T-cell (primary cell): ENCODE data around the gene PRPF4. TPM values are rescaled to one million over a fixed set of nuclear protein-coding genes. Genes with fewer than 3 reads are reported as not detected.

Experiments used
- ATAC-seq, 4 experiments: fragments of 200-7000 bp in 3 of 4; fragments of 150-1000 bp in 1 of 4; cut with Tn5 transposase; replicated peaks in 1 of 4; 1 replicate in 3 of 4; 2 replicates in 1 of 4; pipeline ENCODE4 v1.10.0; 2021; ENCODE audit warnings: moderate library complexity in 3 of 4, mild to moderate bottlenecking in 2 of 4, moderate number of reproducible peaks in 1 of 4
- CTCF ChIA-PET, 2 donors: fragments of 300-600 bp; sonication (Branson Sonifier 250); formaldehyde crosslinking; loops; one replicate each; lab custom pipeline; 2022; ENCODE audit warnings: antibody characterized with exemption in 2 of 2; lab: Charles Lee
- POLR2A ChIA-PET, 2 donors: fragments of 300-600 bp; sonication (Branson Sonifier 250); formaldehyde crosslinking; loops; one replicate each; lab custom pipeline; 2022; ENCODE audit warnings: antibody characterized with exemption in 2 of 2; lab: Charles Lee
- DNase-seq, 35 experiments: peaks; one replicate each; pipeline versions ENCODE4 v3.0.0 to v3.0.0-alpha.2; 2013 to 2023
- H3K27ac ChIP-seq: one replicate; pipeline ENCODE4 v1.5.1; 2013; ENCODE audit warnings: low read length
- H3K27me3 ChIP-seq, 2 experiments: replicated peaks in 1 of 2; 1 replicate in 1 of 2; 2 replicates in 1 of 2; pipeline versions ENCODE4 v1.6.1 to v1.7.0; 2013; ENCODE audit warnings: low read length in 1 of 2, mixed read lengths in 1 of 2; ENCODE audit not compliant: control insufficient read depth in 2 of 2, insufficient read depth in 2 of 2; ENCODE audit errors: extremely low read depth in 1 of 2
- H3K36me3 ChIP-seq, 2 donors: 1 replicate in 1 of 2; 2 replicates in 1 of 2; pipeline versions ENCODE4 v1.6.1 to v1.7.0; 2013; ENCODE audit warnings: low read length in 1 of 2; ENCODE audit not compliant: control insufficient read depth in 2 of 2, insufficient read depth in 1 of 2; ENCODE audit errors: extremely low read depth in 1 of 2
- H3K4me1 ChIP-seq, 2 experiments: 1 replicate in 1 of 2; 2 replicates in 1 of 2; pipeline versions ENCODE4 v1.6.1 to v1.7.0; 2013; ENCODE audit warnings: low read length in 2 of 2, mixed read lengths in 1 of 2; ENCODE audit not compliant: insufficient read depth in 2 of 2, control insufficient read depth in 1 of 2; ENCODE audit errors: extremely low read depth in 1 of 2
- H3K4me3 ChIP-seq, 2 donors: 1 replicate in 1 of 2; 2 replicates in 1 of 2; pipeline versions ENCODE4 v1.5.1 to v1.7.0; 2013; ENCODE audit warnings: mild to moderate bottlenecking in 2 of 2, low read length in 1 of 2, moderate library complexity in 1 of 2; ENCODE audit not compliant: control insufficient read depth in 1 of 2; ENCODE audit errors: extremely low read depth in 1 of 2
- H3K9me3 ChIP-seq: 2 replicates; pipeline ENCODE4 v1.7.0; 2013
- H3K27ac Mint-ChIP-seq, 2 donors: one replicate each; pipeline ENCODE4 v1.8.0; 2020 to 2021; ENCODE audit warnings: mild to moderate bottlenecking in 2 of 2, mixed read lengths in 2 of 2
- H3K27me3 Mint-ChIP-seq, 2 donors: one replicate each; pipeline ENCODE4 v1.8.0; 2021 to 2022; ENCODE audit warnings: mixed read lengths in 2 of 2
- H3K36me3 Mint-ChIP-seq: one replicate; pipeline ENCODE4 v1.8.0; 2021; ENCODE audit warnings: mixed read lengths
- H3K4me1 Mint-ChIP-seq, 3 donors: one replicate each; pipeline ENCODE4 v1.8.0; 2020 to 2022; ENCODE audit warnings: mixed read lengths in 3 of 3, mild to moderate bottlenecking in 1 of 3
- H3K4me3 Mint-ChIP-seq, 3 donors: one replicate each; pipeline ENCODE4 v1.8.0; 2020 to 2022; ENCODE audit warnings: mild to moderate bottlenecking in 3 of 3, mixed read lengths in 3 of 3, moderate library complexity in 3 of 3
- H3K9me3 Mint-ChIP-seq, 3 donors: one replicate each; pipeline ENCODE4 v1.8.0; 2020 to 2022; ENCODE audit warnings: mixed read lengths in 3 of 3
- WGBS: methylation state at CpG from one replicate; pipeline ENCODE4 v1.1.5; 2013; ENCODE audit warnings: missing lambda C conversion rate; ENCODE audit not compliant: insufficient coverage; 5-methylcytosine and 5-hydroxymethylcytosine counted together
- total RNA-seq, 35 experiments: library from RNA in 6 of 35; stranded (reverse) in 6 of 35; fragments of 120-200 nt in 1 of 35; gene quantifications; one replicate each; pipeline versions ENCODE4 v1.2.1 to v1.2.4 and lab custom pipeline; 2013 to 2026

PRPF4 gene
- total RNA-seq, 5 donors from 2014 or later (not counting 1 experiment from before 2014, with no cell fraction given), result 16.6 to 24.4 (median 21.1) TPM

GRCh38 chr9:113326230-113326629, 50.8 kb downstream of the PRPF4 start:
- no peak overlapping the region for H3K4me3 ChIP-seq
- WGBS, result 93% methylated on average over 2 of the region's 4 CpGs
- H3K27ac Mint-ChIP-seq, result no peak overlapping the region
- ATAC-seq, result no peak
- POLR2A ChIA-PET, result no interaction called here
- no peaks in the 10 kb centered on the region for H3K27me3 Mint-ChIP-seq
- H3K9me3 Mint-ChIP-seq, result no peaks in the 10 kb centered on the region
- H3K36me3 ChIP-seq, result no peaks in the 10 kb centered on the region
- H3K9me3 ChIP-seq, result no peaks in the 10 kb centered on the region
- H3K4me3 Mint-ChIP-seq, result no peak overlapping the region
- no peak for DNase-seq
- no peaks in the 10 kb centered on the region for H3K4me1 ChIP-seq
- H3K27me3 ChIP-seq, result no peaks in the 10 kb centered on the region
- CTCF ChIA-PET, result interaction anchor here in 1 of 2 donors (0.8 kb wide), 1 partner anchor 553 kb away, joined by 3 read pairs; no protein-coding TSS in a partner anchor
- H3K27ac ChIP-seq, result no peak overlapping the region
- H3K36me3 Mint-ChIP-seq, result no peaks in the 10 kb centered on the region
- H3K4me1 Mint-ChIP-seq, result no peaks in the 10 kb centered on the region

- Mint-ChIP-seq H3K9me3 (no peaks in the 10 kb centered on the region), H3K36me3 (no peaks in the 10 kb centered on the region), H3K27me3 (no peaks in the 10 kb centered on the region), H3K27ac (no peak overlapping the region), H3K4me1 (no peaks in the 10 kb centered on the region), H3K4me3 (no peak overlapping the region)
- WGBS, result no CpG with 5 or more reads among the region's 3 CpGs
- POLR2A ChIA-PET, result interaction anchor here in 1 of 2 donors (0.6 to 1.0 kb wide), 2 partner anchors 9 to 140 kb away, joined by 3 read pairs; no protein-coding TSS in a partner anchor
- H3K4me3 ChIP-seq, result no peak overlapping the region
- ATAC-seq (no peak), DNase-seq (no peak)
- H3K36me3 ChIP-seq, result no peaks in the 10 kb centered on the region
- no peaks in the 10 kb centered on the region for H3K27me3 ChIP-seq
- no peaks in the 10 kb centered on the region for H3K4me1 ChIP-seq
- CTCF ChIA-PET, result interaction anchor here in 1 of 2 donors (0.6 kb wide), 1 partner anchor 19 kb away, joined by 4 read pairs; no protein-coding TSS in a partner anchor
- H3K9me3 ChIP-seq, result no peaks in the 10 kb centered on the region
- H3K27ac ChIP-seq, result no peak overlapping the region
Measured at GRCh38 chr9:113328045-113328782, 52.8 kb downstream of the PRPF4 start.

GRCh38 chr9:113331780-113332179, 56.3 kb downstream of the PRPF4 start:
- no peak for ATAC-seq
- Histone ChIP-seq H3K27me3 (no peaks in the 10 kb centered on the region), H3K36me3 (no peaks in the 10 kb centered on the region), H3K27ac (no peak overlapping the region), H3K4me3 (no peak overlapping the region), H3K4me1 (no peaks in the 10 kb centered on the region), H3K9me3 (no peaks in the 10 kb centered on the region)
- H3K27ac Mint-ChIP-seq, result no peak overlapping the region
- H3K9me3 Mint-ChIP-seq, result no peaks in the 10 kb centered on the region
- ChIA-PET CTCF (no interaction called here), POLR2A (no interaction called here)
- no peaks in the 10 kb centered on the region for H3K4me1 Mint-ChIP-seq
- no peak for DNase-seq
- H3K27me3 Mint-ChIP-seq, result no peaks in the 10 kb centered on the region
- 38% methylated on average over 1 of the region's 4 CpGs for WGBS
- H3K4me3 Mint-ChIP-seq, result no peak overlapping the region
- H3K36me3 Mint-ChIP-seq, result no peaks in the 10 kb centered on the region

- peaks cover 0 to 22% of the 10 kb centered on the region in 2 experiments for H3K4me1 ChIP-seq
- no peak for ATAC-seq
- H3K36me3 ChIP-seq, result no peaks in the 10 kb centered on the region
- no peaks in the 10 kb centered on the region for H3K27me3 Mint-ChIP-seq
- H3K4me3 ChIP-seq, result no peak overlapping the region
- H3K9me3 ChIP-seq, result no peaks in the 10 kb centered on the region
- DNase-seq, result no peak
- no peak overlapping the region for H3K27ac ChIP-seq
- POLR2A ChIA-PET, result no interaction called here
- no peaks in the 10 kb centered on the region for H3K36me3 Mint-ChIP-seq
- peaks cover 24 to 32% (median 25%) of the 10 kb centered on the region in 3 donors for H3K4me1 Mint-ChIP-seq
- H3K27ac Mint-ChIP-seq, result no peak overlapping the region
- WGBS, result 100% methylated on average over 1 of the region's 2 CpGs
- H3K4me3 Mint-ChIP-seq, result no peak overlapping the region
- CTCF ChIA-PET, result interaction anchor here in 1 of 2 donors (0.6 kb wide), 1 partner anchor 40 kb away, joined by 6 read pairs; no protein-coding TSS in a partner anchor
- no peaks in the 10 kb centered on the region for H3K9me3 Mint-ChIP-seq
- peaks cover 0 to 6% of the 10 kb centered on the region in 2 experiments for H3K27me3 ChIP-seq
Measured at GRCh38 chr9:113337714-113338113, 62.3 kb downstream of the PRPF4 start.

- Mint-ChIP-seq H3K36me3 (no peaks in the 10 kb centered on the region), H3K27me3 (no peaks in the 10 kb centered on the region), H3K4me1 (peaks cover 24 to 42% (median 25%) of the 10 kb centered on the region in 3 donors), H3K9me3 (no peaks in the 10 kb centered on the region), H3K27ac (peak within 1 kb of the TSS; percentile 49 to 80), H3K4me3 (peak within 1 kb of the TSS; percentile 84 to 86 (median 85))
- ChIA-PET POLR2A (interaction anchor here (0.6 to 1.1 kb wide), 5 partner anchors 9 to 1199 kb away, joined by 3 read pairs; partner anchors contain the start of genes BSPRY (in 1 of the 2), CDC26 (in 1 of the 2) and PRPF4 (in 1 of the 2)), CTCF (interaction anchor here (0.5 to 1.5 kb wide), 5 partner anchors 8 to 116 kb away, joined by 3 to 9 read pairs (median 4); partner anchors contain the start of gene ALAD (in 1 of the 2))
- Histone ChIP-seq H3K9me3 (no peaks in the 10 kb centered on the region), H3K4me3 (peak within 1 kb of the TSS; percentile 73 to 81), H3K4me1 (peaks cover 0 to 22% of the 10 kb centered on the region in 2 experiments), H3K27me3 (peaks cover 0 to 6% of the 10 kb centered on the region in 2 experiments), H3K36me3 (no peaks in the 10 kb centered on the region), H3K27ac (no peak within 1 kb of the TSS)
- peak; percentile 94 to 100 (median 99) for ATAC-seq
- 1% methylated on average over 42 of the region's 46 CpGs for WGBS
- DNase-seq, result peak; percentile 45 to 86 (median 63)
Measured at GRCh38 chr9:113340011-113340699, 64.7 kb downstream of the PRPF4 start, which contains the start of gene WDR31. Gene WDR31 (minus strand): TSS chr9:113340275. CDS start chr9:113332022, 8,253 bp downstream.
